BLaER1 (cell line): Measurements from ENCODE around the gene EML2.
A peak's percentile ranks its signal among the peaks of the same experiment; 100 is the strongest.

Experiments
- H3K27ac ChIP-seq: shearing (Covaris generic); formaldehyde crosslinking; 2 replicates; pipeline ENCODE4 v1.8.1; 2022
- H3K27me3 ChIP-seq: shearing (Covaris generic); formaldehyde crosslinking; 2 replicates; pipeline ENCODE4 v1.8.1; 2022
- H3K36me3 ChIP-seq: shearing (Covaris generic); formaldehyde crosslinking; 2 replicates; pipeline ENCODE4 v1.8.1; 2022
- H3K4me1 ChIP-seq: shearing (Covaris generic); formaldehyde crosslinking; 2 replicates; pipeline ENCODE4 v1.8.1; 2022
- H3K4me2 ChIP-seq: shearing (Covaris generic); formaldehyde crosslinking; 2 replicates; pipeline ENCODE4 v1.8.1; 2022
- H3K4me3 ChIP-seq: shearing (Covaris generic); formaldehyde crosslinking; 2 replicates; pipeline ENCODE4 v1.8.1; 2022
- H3K9ac ChIP-seq: shearing (Covaris generic); formaldehyde crosslinking; 2 replicates; pipeline ENCODE4 v1.8.1; 2022
- H3K9me3 ChIP-seq: shearing (Covaris generic); formaldehyde crosslinking; 2 replicates; pipeline ENCODE4 v1.8.1; 2022
- H4K20me1 ChIP-seq: shearing (Covaris generic); formaldehyde crosslinking; 2 replicates; pipeline ENCODE4 v1.8.1; 2022
- Cebpa-rat ChIP-seq: shearing (Covaris generic); IDR thresholded peaks from 2 replicates; pipeline ENCODE4 v1.8.1; 2022

The EML2 gene

GRCh38 chr19:45655073-45655472 lies 15.9 kb upstream of the EML2 start:
- Histone ChIP-seq H4K20me1 (no peaks in the 10 kb centered on the region), H3K4me2 (no peak overlapping the region), H3K36me3 (no peaks in the 10 kb centered on the region), H3K9me3 (no peaks in the 10 kb centered on the region), H3K27me3 (no peaks in the 10 kb centered on the region), H3K9ac (no peak overlapping the region), H3K4me1 (peaks cover 4% of the 10 kb centered on the region; the same call in 1 of the 2 replicates), H3K4me3 (no peak overlapping the region), H3K27ac (no peak overlapping the region)
- no peak for TF ChIP-seq Cebpa-rat

GRCh38 chr19:45653634-45654033 lies 14.4 kb upstream of the EML2 start:
- H4K20me1 ChIP-seq: no peaks in the 10 kb centered on the region
- peaks cover 4% of the 10 kb centered on the region; the same call in 1 of the 2 replicates for H3K4me1 ChIP-seq
- TF ChIP-seq Cebpa-rat: no peak
- no peaks in the 10 kb centered on the region for H3K9me3 ChIP-seq
- no peak overlapping the region for H3K4me2 ChIP-seq
- H3K9ac ChIP-seq: no peak overlapping the region
- H3K4me3 ChIP-seq: no peak overlapping the region
- no peaks in the 10 kb centered on the region for H3K36me3 ChIP-seq
- H3K27ac ChIP-seq: no peak overlapping the region
- no peaks in the 10 kb centered on the region for H3K27me3 ChIP-seq

GRCh38 chr19:45650722-45651121 lies 11.5 kb upstream of the EML2 start:
- H3K4me3 ChIP-seq: no peak overlapping the region
- H3K4me1 ChIP-seq: peaks cover 12% of the 10 kb centered on the region; the same call in 1 of the 2 replicates
- H3K4me2 ChIP-seq: no peak overlapping the region
- H3K9me3 ChIP-seq: no peaks in the 10 kb centered on the region
- H3K36me3 ChIP-seq: no peaks in the 10 kb centered on the region
- H4K20me1 ChIP-seq: no peaks in the 10 kb centered on the region
- no peak overlapping the region for H3K9ac ChIP-seq
- H3K27ac ChIP-seq: no peak overlapping the region
- TF ChIP-seq Cebpa-rat: no peak
- H3K27me3 ChIP-seq: peaks cover 9% of the 10 kb centered on the region

- Histone ChIP-seq H3K4me2 (peak overlapping the region; percentile 63), H3K9ac (no peak overlapping the region; the same call in 1 of the 2 replicates), H3K4me3 (peak overlapping the region; percentile 61), H3K27ac (no peak overlapping the region), H3K9me3 (no peaks in the 10 kb centered on the region), H3K4me1 (peaks cover 34% of the 10 kb centered on the region), H3K27me3 (peaks cover 33% of the 10 kb centered on the region), H3K36me3 (no peaks in the 10 kb centered on the region), H4K20me1 (no peaks in the 10 kb centered on the region)
- no peak for TF ChIP-seq Cebpa-rat
These were observed 7.1 kb upstream of the EML2 start for GRCh38 chr19:45646345-45646698.

DNA sequence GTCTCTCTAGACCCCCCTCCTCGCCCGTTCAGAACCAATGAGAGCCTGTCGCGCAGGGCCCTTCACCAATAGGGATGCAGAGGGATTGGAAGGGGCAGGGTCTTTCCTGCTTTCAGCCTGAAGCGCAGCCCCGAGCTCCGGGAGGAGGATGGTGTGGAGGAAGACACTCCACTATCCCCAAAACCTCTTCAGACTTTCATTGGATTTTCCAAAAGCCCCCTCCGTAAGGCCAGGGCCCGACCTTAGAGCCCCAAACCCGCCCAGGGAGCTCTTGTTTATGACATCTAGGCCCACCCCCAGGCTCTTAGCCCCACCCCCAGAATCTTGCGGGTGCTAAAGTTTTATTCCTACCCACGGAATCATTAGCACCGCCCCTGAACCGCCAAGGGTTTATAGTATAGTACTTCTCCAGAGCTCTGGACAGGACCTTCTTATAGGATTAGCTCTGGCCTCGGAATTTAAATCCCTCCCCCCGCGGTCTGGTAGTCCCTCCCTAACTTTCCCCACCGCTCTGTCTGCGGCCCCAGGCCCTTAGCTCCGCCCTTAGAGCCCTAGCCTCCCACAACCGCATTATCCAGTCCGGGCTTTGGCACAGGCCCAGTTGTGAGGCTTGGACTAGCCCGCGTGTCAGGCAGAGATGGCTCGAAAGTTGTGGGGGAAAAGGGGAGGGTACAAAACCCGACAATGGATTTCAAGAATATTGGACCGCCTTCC lies 6.6 kb upstream of the EML2 start:
- peaks cover 39% of the 10 kb centered on the region for H3K4me1 ChIP-seq
- H3K36me3 ChIP-seq: no peaks in the 10 kb centered on the region
- peaks cover 33% of the 10 kb centered on the region for H3K27me3 ChIP-seq
- no peaks in the 10 kb centered on the region for H3K9me3 ChIP-seq
- H4K20me1 ChIP-seq: no peaks in the 10 kb centered on the region
- peak overlapping the region; percentile 61 for H3K4me3 ChIP-seq
- H3K27ac ChIP-seq: no peak overlapping the region
- H3K4me2 ChIP-seq: peak overlapping the region; percentile 63
- TF ChIP-seq Cebpa-rat: no peak
- H3K9ac ChIP-seq: no peak overlapping the region; the same call in 1 of the 2 replicates

DNA sequence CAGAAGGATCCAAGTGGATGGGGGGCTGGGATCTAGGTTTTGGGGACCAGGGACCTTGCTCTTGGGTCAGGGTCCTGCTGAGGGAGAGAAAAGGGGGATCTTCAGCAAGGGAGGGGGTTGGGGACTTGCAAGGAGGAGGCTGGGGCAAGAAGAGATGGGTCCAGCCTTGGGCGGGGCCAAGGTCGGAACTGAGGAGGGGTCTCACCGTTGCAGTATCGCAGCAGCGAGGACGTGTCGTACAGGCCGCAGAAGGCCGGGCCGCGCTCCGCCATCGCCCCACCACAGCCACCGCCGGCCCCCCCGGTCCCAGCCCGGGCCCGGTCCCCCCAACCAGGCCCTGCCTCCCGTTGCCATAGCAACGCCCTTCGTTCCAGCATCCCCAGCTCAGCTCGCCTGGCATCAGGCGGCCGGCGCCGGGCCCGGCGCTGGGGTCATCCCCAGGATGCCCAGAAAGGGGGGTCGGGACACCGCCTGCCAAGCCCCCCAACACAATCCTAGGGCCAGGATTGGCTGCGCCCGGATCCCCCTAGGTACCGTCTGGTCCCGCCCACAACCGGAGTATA lies 6.0 kb upstream of the EML2 start:
- Histone ChIP-seq H3K27ac (no peak overlapping the region), H4K20me1 (no peaks in the 10 kb centered on the region), H3K36me3 (no peaks in the 10 kb centered on the region), H3K9ac (no peak overlapping the region), H3K4me3 (peak overlapping the region; percentile 61), H3K4me1 (peaks cover 43% of the 10 kb centered on the region), H3K27me3 (peaks cover 33% of the 10 kb centered on the region), H3K4me2 (peak overlapping the region; percentile 63), H3K9me3 (no peaks in the 10 kb centered on the region)
- no peak for TF ChIP-seq Cebpa-rat

GRCh38 chr19:45643927-45644771 lies 5.0 kb upstream of the EML2 start:
- H3K36me3 ChIP-seq: no peaks in the 10 kb centered on the region
- peaks cover 33% of the 10 kb centered on the region for H3K27me3 ChIP-seq
- no peak overlapping the region for H3K9ac ChIP-seq
- H4K20me1 ChIP-seq: no peaks in the 10 kb centered on the region
- no peak for TF ChIP-seq Cebpa-rat
- H3K4me3 ChIP-seq: peak overlapping the region; percentile 59; the same call in 1 of the 2 replicates
- H3K4me1 ChIP-seq: peaks cover 52% of the 10 kb centered on the region
- no peak overlapping the region for H3K27ac ChIP-seq
- peak overlapping the region; percentile 94 for H3K4me2 ChIP-seq
- no peaks in the 10 kb centered on the region for H3K9me3 ChIP-seq

GRCh38 chr19:45643024-45643926 lies 4.1 kb upstream of the EML2 start:
- Histone ChIP-seq H3K9ac (no peak overlapping the region), H3K36me3 (no peaks in the 10 kb centered on the region), H4K20me1 (no peaks in the 10 kb centered on the region), H3K4me1 (peaks cover 59% of the 10 kb centered on the region), H3K4me3 (peak overlapping the region; percentile 59), H3K27me3 (peaks cover 33% of the 10 kb centered on the region), H3K27ac (no peak overlapping the region), H3K9me3 (no peaks in the 10 kb centered on the region), H3K4me2 (peak overlapping the region; percentile 94)
- no peak for TF ChIP-seq Cebpa-rat
